PC-3 (cell line): ENCODE measurements around the gene LANCL2.

Experiments used
- EZH2 ChIP-seq: fragments of 300-600 bp; sonication (generic); IDR thresholded peaks from one replicate; pipeline ENCODE4 v1.6.1; 2017; ENCODE audit warnings: antibody characterized with exemption, mild to moderate bottlenecking, low read length; ENCODE audit not compliant: unreplicated experiment
- EZH2phosphoT487 ChIP-seq: fragments of 300-600 bp; sonication (generic); IDR thresholded peaks from 2 replicates; pipeline ENCODE4 v1.6.1; 2018; ENCODE audit warnings: mild to moderate bottlenecking, antibody characterized with exemption, low read length, borderline replicate concordance
- TF ChIP-seq, protein P1 (sequence below): fragments of 300-600 bp; sonication (generic); conservative IDR thresholded peaks from 2 replicates; pipeline ENCODE4 v1.5.1; 2017; ENCODE audit warnings: antibody characterized with exemption, low read depth, mild to moderate bottlenecking, low read length

DNA sequence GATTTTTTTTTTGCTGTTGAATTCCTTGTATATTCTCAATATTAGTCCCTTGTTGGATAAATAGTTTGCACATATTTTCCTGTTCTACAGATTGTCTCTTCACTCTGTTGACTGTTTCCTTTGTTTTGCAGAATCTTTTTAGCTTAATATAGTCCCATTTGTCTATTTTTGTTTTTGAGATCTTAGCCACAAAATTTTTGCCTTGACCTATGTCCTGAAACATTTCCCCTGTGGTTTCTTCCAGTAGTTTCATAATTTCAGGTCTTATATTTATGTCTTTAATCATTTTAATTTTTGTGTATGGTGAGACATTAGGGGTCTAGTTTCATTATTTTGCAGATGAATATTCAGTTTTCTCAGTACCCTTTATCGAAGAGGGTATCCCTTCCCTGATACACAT is 92.7 kb downstream of the LANCL2 start:
- TF ChIP-seq, protein P1, sequence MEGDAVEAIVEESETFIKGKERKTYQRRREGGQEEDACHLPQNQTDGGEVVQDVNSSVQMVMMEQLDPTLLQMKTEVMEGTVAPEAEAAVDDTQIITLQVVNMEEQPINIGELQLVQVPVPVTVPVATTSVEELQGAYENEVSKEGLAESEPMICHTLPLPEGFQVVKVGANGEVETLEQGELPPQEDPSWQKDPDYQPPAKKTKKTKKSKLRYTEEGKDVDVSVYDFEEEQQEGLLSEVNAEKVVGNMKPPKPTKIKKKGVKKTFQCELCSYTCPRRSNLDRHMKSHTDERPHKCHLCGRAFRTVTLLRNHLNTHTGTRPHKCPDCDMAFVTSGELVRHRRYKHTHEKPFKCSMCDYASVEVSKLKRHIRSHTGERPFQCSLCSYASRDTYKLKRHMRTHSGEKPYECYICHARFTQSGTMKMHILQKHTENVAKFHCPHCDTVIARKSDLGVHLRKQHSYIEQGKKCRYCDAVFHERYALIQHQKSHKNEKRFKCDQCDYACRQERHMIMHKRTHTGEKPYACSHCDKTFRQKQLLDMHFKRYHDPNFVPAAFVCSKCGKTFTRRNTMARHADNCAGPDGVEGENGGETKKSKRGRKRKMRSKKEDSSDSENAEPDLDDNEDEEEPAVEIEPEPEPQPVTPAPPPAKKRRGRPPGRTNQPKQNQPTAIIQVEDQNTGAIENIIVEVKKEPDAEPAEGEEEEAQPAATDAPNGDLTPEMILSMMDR = no peak
- TF ChIP-seq EZH2 (no peak), EZH2phosphoT487 (no peak)
